Myocyte (in vitro differentiated cells): ENCODE results near the gene GPR4. TPM values are rescaled to one million over a fixed set of nuclear protein-coding genes. Genes with fewer than 3 reads are reported as not detected.

Experiments
- DNase-seq: peaks from one replicate; pipeline ENCODE4 v3.0.0-alpha.2; 2012; ENCODE audit warnings: low read depth
- microRNA counts: library from miRNA; unstranded; fragments of <30 nt; microRNA quantifications from one replicate; lab custom pipeline; 2016
- microRNA-seq: library from miRNA; unstranded; fragments of <30 nt; microRNA quantifications from one replicate; pipeline ENCODE4, GENCODE V29; 2016
- total RNA-seq: library from RNA; depleted of rRNA; stranded (reverse); fragments of >200 nt; gene quantifications from 2 replicates; pipeline ENCODE4 v1.2.3, GENCODE V29; 2014

GPR4 gene
- total RNA-seq, 1 donor from 2014 or later = not detected

GRCh38 chr19:45556835-45557234, 45.2 kb downstream of the GPR4 start:
- DNase-seq = no peak

- DNase-seq = no peak
Measured at GRCh38 chr19:45554481-45554880, 47.5 kb downstream of the GPR4 start.

DNA sequence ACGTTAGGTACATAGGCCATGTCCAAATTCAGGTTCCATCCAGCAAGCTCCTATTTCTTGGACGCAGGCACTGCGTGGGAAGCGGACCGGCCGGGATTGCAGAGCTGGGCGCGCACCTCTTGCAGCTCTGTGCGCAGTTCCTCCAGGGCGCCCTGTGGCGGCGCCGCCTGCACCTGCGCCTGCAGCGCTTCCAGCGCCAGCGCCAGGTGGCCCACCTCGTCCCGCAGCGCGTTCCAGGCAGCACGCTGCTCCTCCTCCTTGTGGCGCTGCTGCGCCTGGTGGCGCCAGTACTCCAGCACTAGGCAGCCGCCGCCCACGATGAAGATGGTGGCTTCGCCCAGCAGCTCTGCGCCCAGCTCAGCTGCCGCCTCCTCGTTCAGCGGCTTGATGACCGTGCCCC, 48.5 kb downstream of the GPR4 start:
- no peak for DNase-seq

DNA sequence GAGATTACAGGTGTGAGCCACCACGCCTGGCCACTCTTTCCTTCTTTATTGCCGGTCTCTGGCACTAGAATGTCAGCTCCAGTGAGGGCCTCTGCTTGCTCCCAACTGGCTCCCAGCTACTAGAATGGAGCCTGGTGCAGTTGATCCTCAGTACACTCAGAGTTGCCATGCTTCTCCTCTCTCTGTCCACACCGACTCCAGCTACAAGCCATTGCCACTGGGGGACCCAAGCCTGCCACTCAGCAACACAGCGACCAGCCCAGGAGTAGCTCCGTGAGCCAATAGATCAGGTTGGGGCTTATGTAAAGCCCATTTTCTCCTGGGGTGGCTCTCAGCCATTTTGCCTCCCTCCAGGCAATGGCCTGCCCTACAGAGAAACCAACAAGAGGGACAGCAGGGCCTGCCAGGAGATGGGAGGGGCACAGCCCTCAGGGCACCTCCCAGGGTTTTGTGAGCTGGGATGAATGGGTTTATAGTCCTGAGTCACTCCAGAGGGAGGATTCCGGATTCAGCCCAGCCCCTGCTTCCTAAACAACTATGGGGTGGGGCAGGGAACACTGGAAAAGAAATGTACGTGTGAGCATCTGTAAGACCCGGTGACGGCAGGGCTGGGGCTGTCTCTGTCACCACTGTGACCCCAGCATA, 53.9 kb downstream of the GPR4 start:
- peak; percentile 42 for DNase-seq

DNA sequence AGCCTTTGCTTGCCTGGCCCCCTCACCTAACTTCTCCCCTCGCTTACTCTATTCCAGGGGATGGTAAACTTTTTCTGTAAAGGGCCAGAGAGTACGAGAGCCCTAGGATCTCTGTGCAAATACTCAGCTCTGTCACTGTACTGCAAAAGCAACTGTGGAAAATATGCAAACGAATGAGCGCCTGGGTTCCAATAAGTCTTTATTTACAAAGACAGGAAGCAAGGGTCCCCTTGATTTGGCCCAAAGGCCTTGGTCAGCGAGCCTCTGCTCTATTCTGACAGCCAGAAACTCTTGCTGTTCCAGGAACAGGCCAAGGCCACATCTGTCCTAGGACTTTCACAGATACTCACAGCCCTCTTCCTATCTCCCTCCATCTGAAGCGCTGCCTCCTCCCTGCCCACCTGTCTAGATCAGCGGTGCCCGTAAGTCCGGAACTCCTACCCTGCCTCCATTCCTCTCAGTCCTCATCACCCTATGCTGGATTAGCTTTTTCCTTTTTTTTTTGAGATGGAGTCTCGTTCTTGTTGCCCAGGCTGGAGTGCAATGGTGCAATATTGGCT, 54.7 kb downstream of the GPR4 start:
- no peak for DNase-seq

DNA sequence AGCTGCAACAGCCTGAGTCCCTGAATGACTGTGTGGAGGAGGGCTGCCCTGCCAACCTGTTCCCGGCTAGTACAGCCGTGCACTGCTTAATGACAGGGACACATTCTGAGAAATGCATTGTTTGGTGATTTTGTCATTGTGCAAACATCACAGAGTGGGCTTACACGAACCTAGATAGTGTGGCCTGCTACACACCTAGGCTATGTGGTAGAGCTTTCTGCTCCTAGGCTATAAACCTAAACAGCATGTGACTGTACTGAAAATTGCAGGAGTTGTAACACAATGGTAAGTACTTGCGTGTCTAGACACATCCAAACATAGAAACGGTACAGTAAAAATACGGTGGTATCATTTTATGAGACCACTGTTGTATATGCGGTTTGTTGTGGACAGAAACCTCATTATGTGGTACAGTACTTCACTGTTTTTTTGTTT, 59.8 kb downstream of the GPR4 start:
- no peak for DNase-seq

MicroRNAs encoded within 50 kb of the gene (microRNA counts, 767-probe panel; counts per million panel counts)
- microRNA hsa-miR-330-3p (lab: Ali Mortazavi, UCI) (not detected), microRNA hsa-miR-330-5p (lab: Ali Mortazavi, UCI) (not detected)

Small RNA genes lying within 50 kb of the gene (microRNA-seq; reads per million reads assigned to microRNA genes)
- gene MIR330 = 30.0 reads per million, percentile 42 among the genes with 10 or more reads in this experiment

Other genes starting within 250 kb of the GPR4 start
- gene ERCC2, start 231.6 kb downstream of the GPR4 start, total RNA-seq = 17.3 and 20.6 TPM in 2 replicates
- gene PPP1R13L, start 197.1 kb downstream of the GPR4 start, total RNA-seq = 0.73 and 1.3 TPM in 2 replicates
- gene POLR1G, start 195.6 kb downstream of the GPR4 start, total RNA-seq = 10.1 and 13.2 TPM in 2 replicates
- 60.8 and 78.3 TPM in 2 replicates for gene ERCC1, start 178.3 kb downstream of the GPR4 start, total RNA-seq
- gene FOSB, start 134.2 kb downstream of the GPR4 start, total RNA-seq = 2.0 and 4.1 TPM in 2 replicates
- gene RTN2, start 105.2 kb downstream of the GPR4 start, total RNA-seq = 120 and 139 TPM in 2 replicates
- gene PPM1N, start 103.8 kb downstream of the GPR4 start, total RNA-seq = 0.26 and 0.64 TPM in 2 replicates
- 54.9 and 75.2 TPM in 2 replicates for gene VASP, start 94.7 kb downstream of the GPR4 start, total RNA-seq
- 16.1 and 21.0 TPM in 2 replicates for gene OPA3, start 17.4 kb downstream of the GPR4 start, total RNA-seq
- 24.7 and 25.5 TPM in 2 replicates for gene EML2, start 37.2 kb upstream of the GPR4 start, total RNA-seq
- 0.37 TPM in 1 of 2 replicates, not detected in the other for gene GIPR, start 66.0 kb upstream of the GPR4 start, total RNA-seq
- 132 and 143 TPM in 2 replicates for gene SNRPD2, start 89.7 kb upstream of the GPR4 start, total RNA-seq
- 11.2 and 16.6 TPM in 2 replicates for gene QPCTL, start 90.5 kb upstream of the GPR4 start, total RNA-seq
- 9.0 TPM in 2 replicates for gene FBXO46, start 128.7 kb upstream of the GPR4 start, total RNA-seq
- gene MEIOSIN, start 131.2 kb upstream of the GPR4 start, total RNA-seq = not detected in 2 replicates
- 13.0 and 17.6 TPM in 2 replicates for gene SIX5, start 167.0 kb upstream of the GPR4 start, total RNA-seq
- gene DMPK, start 180.3 kb upstream of the GPR4 start, total RNA-seq = 907 and 1,143 TPM in 2 replicates
- 60.2 and 62.3 TPM in 2 replicates for gene DMWD, start 190.6 kb upstream of the GPR4 start, total RNA-seq
- gene RSPH6A, start 213.1 kb upstream of the GPR4 start, total RNA-seq = 0.11 TPM in 1 of 2 replicates, not detected in the other